HepG2 (cell line): ENCODE results near the gene ZNF792. TPM values are rescaled to one million over a fixed set of nuclear protein-coding genes. Genes with fewer than 3 reads are reported as not detected.

Experiments used
- ARNTL ChIP-seq: sonication (generic); formaldehyde crosslinking; IDR thresholded peaks from 2 replicates; pipeline ENCODE4 v1.4.0; 2020; ENCODE audit warnings: mild to moderate bottlenecking, missing genetic modification reagents
- CREB3 ChIP-seq: sonication (generic); formaldehyde crosslinking; IDR thresholded peaks from 2 replicates; pipeline ENCODE4 v1.5.0; 2020; ENCODE audit warnings: missing genetic modification reagents
- FOXK1 ChIP-seq: sonication (generic); formaldehyde crosslinking; IDR thresholded peaks from 2 replicates; pipeline ENCODE4 v1.4.0; 2020; ENCODE audit warnings: low read depth, missing genetic modification reagents, borderline replicate concordance
- FOXM1 ChIP-seq: sonication (generic); formaldehyde crosslinking; IDR thresholded peaks from 2 replicates; pipeline ENCODE4 v1.5.0; 2020; ENCODE audit warnings: missing genetic modification reagents
- HMG20B ChIP-seq: conservative IDR thresholded peaks from 2 replicates; pipeline ENCODE4 v1.6.1; 2016; ENCODE audit warnings: missing genetic modification reagents, missing compliant biosample characterization
- HOXA7 ChIP-seq: sonication (generic); formaldehyde crosslinking; IDR thresholded peaks from 2 replicates; pipeline ENCODE4 v1.8.1; 2022; ENCODE audit warnings: mild to moderate bottlenecking, missing genetic modification reagents, moderate library complexity
- LRRFIP1 ChIP-seq: sonication (generic); formaldehyde crosslinking; conservative IDR thresholded peaks from 2 replicates; pipeline ENCODE4 v1.4.0; 2020; ENCODE audit warnings: missing genetic modification reagents
- NR2C2 ChIP-seq: sonication (generic); formaldehyde crosslinking; IDR thresholded peaks from 2 replicates; pipeline ENCODE4 v1.4.0; 2020; ENCODE audit warnings: missing genetic modification reagents, mild to moderate bottlenecking, moderate library complexity, borderline replicate concordance
- RAD51 ChIP-seq: fragments of 450-650 bp; IDR thresholded peaks from 2 replicates; pipeline ENCODE4 v1.6.1; 2016; ENCODE audit warnings: borderline replicate concordance
- RNF2 ChIP-seq: fragments of 450-650 bp; conservative IDR thresholded peaks from 2 replicates; pipeline ENCODE4 v1.6.1; 2016; ENCODE audit warnings: low read depth
- ZNF333 ChIP-seq: sonication (generic); formaldehyde crosslinking; IDR thresholded peaks from 2 replicates; pipeline ENCODE4 v1.4.0; 2020; ENCODE audit warnings: mild to moderate bottlenecking, missing genetic modification reagents, borderline replicate concordance
- ZNF350 ChIP-seq: sonication (generic); formaldehyde crosslinking; IDR thresholded peaks from 2 replicates; pipeline ENCODE4 v1.4.0; 2020; ENCODE audit warnings: mild to moderate bottlenecking, low read depth, missing genetic modification reagents, borderline replicate concordance
- ZNF512 ChIP-seq: sonication (generic); formaldehyde crosslinking; IDR thresholded peaks from 2 replicates; pipeline ENCODE4 v1.4.0; 2020; ENCODE audit warnings: mild to moderate bottlenecking, missing genetic modification reagents
- ZNF556 ChIP-seq: sonication (generic); formaldehyde crosslinking; IDR thresholded peaks from 2 replicates; pipeline ENCODE4 v1.4.0; 2020; ENCODE audit warnings: mild to moderate bottlenecking, missing genetic modification reagents, borderline replicate concordance
- ZNF781 ChIP-seq: sonication (generic); formaldehyde crosslinking; IDR thresholded peaks from 2 replicates; pipeline ENCODE4 v1.5.1; 2020; ENCODE audit warnings: borderline replicate concordance, mild to moderate bottlenecking, missing genetic modification reagents; ENCODE audit errors: not compliant biosample characterization
- polyA plus RNA-seq, 8 experiments: library from polyadenylated mRNA; depleted of rRNA in 3 of 8; stranded (reverse) in 7 of 8; unstranded in 1 of 8; fragments of >200 nt; fragmentation: Illumina TruSeq in 4 of 8; extraction: Trizol in 4 of 8; gene quantifications; 2 replicates each; pipeline versions ENCODE4 v1.2.1 to v1.2.3, GENCODE V29; 2011 to 2016; ENCODE audit warnings: low read depth in 4 of 8, missing spikeins in 1 of 8, mixed read lengths in 1 of 8; ENCODE audit not compliant: insufficient read depth in 1 of 8
- total RNA-seq, 5 experiments: library from RNA; depleted of rRNA; stranded (reverse); fragments of >200 nt; fragmentation: Illumina TruSeq; extraction: Trizol; gene quantifications; 2 replicates each; pipeline ENCODE4 v1.2.3, GENCODE V29; 2016; ENCODE audit warnings: low read depth in 1 of 5
- TF ChIP-seq, protein P1 (sequence below): sonication (generic); formaldehyde crosslinking; IDR thresholded peaks from 2 replicates; pipeline ENCODE4 v1.8.1; 2023; ENCODE audit warnings: mild to moderate bottlenecking, missing genetic modification reagents, borderline replicate concordance
- TF ChIP-seq, protein P2 (sequence below): conservative IDR thresholded peaks from 2 replicates; pipeline ENCODE4 v1.6.1; 2018; ENCODE audit warnings: missing genetic modification reagents
- TF ChIP-seq, protein P3 (sequence below): sonication (generic); IDR thresholded peaks from 2 replicates; pipeline ENCODE4 v1.6.1; 2016; ENCODE audit warnings: low read depth, borderline replicate concordance
- TF ChIP-seq, protein P4 (sequence below): sonication (generic); formaldehyde crosslinking; conservative IDR thresholded peaks from 2 replicates; pipeline ENCODE4 v1.8.1; 2023; ENCODE audit warnings: missing genetic modification reagents

The ZNF792 gene
- total and polyA plus RNA-seq, 2 of the 13 experiments (the other 11 are each of a cell fraction or from before 2014, with no cell fraction given): 5.5 to 11.5 TPM

DNA sequence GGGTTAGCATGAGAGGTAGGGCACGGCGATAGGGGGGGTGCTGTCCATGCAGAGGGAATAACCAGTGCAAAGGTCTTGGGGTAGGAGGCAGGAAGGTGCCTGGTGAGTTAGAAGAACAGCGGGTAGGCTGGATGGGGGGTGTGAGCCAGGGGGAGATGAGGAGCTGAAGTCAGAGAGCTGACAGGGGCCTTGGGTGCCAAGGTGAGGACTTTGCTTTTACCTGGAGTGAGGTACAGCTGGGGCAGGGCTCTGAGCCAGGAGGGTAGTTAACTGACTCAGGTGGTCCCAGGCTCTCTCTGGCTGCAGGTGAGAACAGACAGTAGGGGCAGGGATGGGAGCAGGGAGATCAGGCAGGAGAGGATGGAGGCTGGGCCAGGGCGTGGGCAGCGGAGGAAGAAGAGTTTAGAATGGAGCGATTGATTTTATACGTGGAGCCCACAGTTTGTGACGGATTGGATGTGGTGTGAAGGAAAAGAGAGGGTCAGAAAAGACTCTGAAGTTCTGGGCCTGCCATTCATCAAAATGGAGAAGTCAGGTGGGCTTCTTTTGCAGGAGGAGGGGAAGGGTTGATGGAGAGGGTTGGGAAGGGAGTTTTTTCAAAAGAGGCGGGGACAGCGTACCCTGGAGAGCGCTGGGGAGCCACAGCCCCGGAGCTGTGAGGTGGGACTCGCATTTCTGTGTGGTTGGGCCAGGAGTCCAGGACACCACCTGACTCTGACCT lies 34.9 kb upstream of the ZNF792 start (continued):
- TF ChIP-seq, protein P1, sequence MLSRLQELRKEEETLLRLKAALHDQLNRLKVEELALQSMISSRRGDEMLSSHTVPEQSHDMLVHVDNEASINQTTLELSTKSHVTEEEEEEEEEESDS (CRISPR knock-in tag): no peak
- TF ChIP-seq CREB3 (CRISPR knock-in tag) (no peak), ARNTL (no peak), ZNF512 (CRISPR knock-in tag) (no peak), RAD51 (no peak), ZNF333 (no peak), FOXM1 (CRISPR knock-in tag) (no peak), ZNF781 (CRISPR knock-in tag) (no peak), LRRFIP1 (CRISPR knock-in tag) (no peak), ZNF350 (CRISPR knock-in tag) (no peak), HMG20B (CRISPR knock-in tag) (no peak), HOXA7 (CRISPR knock-in tag) (no peak), RNF2 (no peak), ZNF556 (CRISPR knock-in tag) (no peak), NR2C2 (CRISPR knock-in tag) (no peak), FOXK1 (CRISPR knock-in tag) (no peak)
- TF ChIP-seq, protein P2, sequence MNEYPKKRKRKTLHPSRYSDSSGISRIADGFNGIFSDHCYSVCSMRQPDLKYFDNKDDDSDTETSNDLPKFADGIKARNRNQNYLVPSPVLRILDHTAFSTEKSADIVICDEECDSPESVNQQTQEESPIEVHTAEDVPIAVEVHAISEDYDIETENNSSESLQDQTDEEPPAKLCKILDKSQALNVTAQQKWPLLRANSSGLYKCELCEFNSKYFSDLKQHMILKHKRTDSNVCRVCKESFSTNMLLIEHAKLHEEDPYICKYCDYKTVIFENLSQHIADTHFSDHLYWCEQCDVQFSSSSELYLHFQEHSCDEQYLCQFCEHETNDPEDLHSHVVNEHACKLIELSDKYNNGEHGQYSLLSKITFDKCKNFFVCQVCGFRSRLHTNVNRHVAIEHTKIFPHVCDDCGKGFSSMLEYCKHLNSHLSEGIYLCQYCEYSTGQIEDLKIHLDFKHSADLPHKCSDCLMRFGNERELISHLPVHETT (CRISPR knock-in tag): no peak
- TF ChIP-seq, protein P3, sequence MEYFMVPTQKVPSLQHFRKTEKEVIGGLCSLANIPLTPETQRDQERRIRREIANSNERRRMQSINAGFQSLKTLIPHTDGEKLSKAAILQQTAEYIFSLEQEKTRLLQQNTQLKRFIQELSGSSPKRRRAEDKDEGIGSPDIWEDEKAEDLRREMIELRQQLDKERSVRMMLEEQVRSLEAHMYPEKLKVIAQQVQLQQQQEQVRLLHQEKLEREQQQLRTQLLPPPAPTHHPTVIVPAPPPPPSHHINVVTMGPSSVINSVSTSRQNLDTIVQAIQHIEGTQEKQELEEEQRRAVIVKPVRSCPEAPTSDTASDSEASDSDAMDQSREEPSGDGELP: peak; percentile 62; the same call in 1 of the 2 replicates
- TF ChIP-seq, protein P4, sequence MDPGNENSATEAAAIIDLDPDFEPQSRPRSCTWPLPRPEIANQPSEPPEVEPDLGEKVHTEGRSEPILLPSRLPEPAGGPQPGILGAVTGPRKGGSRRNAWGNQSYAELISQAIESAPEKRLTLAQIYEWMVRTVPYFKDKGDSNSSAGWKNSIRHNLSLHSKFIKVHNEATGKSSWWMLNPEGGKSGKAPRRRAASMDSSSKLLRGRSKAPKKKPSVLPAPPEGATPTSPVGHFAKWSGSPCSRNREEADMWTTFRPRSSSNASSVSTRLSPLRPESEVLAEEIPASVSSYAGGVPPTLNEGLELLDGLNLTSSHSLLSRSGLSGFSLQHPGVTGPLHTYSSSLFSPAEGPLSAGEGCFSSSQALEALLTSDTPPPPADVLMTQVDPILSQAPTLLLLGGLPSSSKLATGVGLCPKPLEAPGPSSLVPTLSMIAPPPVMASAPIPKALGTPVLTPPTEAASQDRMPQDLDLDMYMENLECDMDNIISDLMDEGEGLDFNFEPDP (CRISPR knock-in tag): no peak
